NT2/D1 (cell line): ENCODE measurements around the gene LRRFIP1.

Experiments used
- SUZ12 ChIP-seq: IDR thresholded peaks from 2 replicates; pipeline ENCODE4 v1.6.1; 2011; ENCODE audit not compliant: insufficient read length, insufficient read depth; ENCODE audit errors: extremely low read depth
- YY1 ChIP-seq: IDR thresholded peaks from 2 replicates; pipeline ENCODE4 v1.6.1; 2011; ENCODE audit not compliant: insufficient read length, insufficient read depth
- ZNF274 ChIP-seq: IDR thresholded peaks from 2 replicates; pipeline ENCODE4 v1.6.1; 2011; ENCODE audit warnings: mild to moderate bottlenecking, low read depth, low read length

DNA sequence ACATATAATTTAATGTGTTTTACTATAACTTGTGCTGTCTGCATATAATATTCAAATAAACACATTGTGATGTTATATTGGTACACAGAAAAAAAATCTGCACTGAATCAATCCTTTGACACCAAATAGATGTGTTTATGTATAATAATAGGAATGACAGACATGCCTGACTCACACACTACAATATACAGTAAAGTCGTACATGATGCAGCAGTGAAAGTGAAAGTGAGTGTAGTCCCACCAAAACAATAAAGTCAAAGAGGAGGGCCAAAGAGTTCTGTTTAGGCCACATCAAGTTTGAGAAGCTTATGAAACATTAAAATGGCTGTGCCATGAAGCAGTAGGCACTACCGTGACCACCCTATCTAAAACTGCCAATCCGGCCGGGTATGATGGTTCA lies 163.0 kb downstream of the LRRFIP1 start:
- TF ChIP-seq ZNF274 (no peak), YY1 (no peak), SUZ12 (no peak)
